NT2/D1 (cell line): ENCODE results near the gene APMAP.

ENCODE experiments used
- SUZ12 ChIP-seq: IDR thresholded peaks from 2 replicates; pipeline ENCODE4 v1.6.1; 2011; ENCODE audit not compliant: insufficient read length, insufficient read depth; ENCODE audit errors: extremely low read depth
- YY1 ChIP-seq: IDR thresholded peaks from 2 replicates; pipeline ENCODE4 v1.6.1; 2011; ENCODE audit not compliant: insufficient read length, insufficient read depth

GRCh38 chr20:25033924-25034300, 41.4 kb upstream of the APMAP start:
- no peak for TF ChIP-seq YY1
- no peak for TF ChIP-seq SUZ12
